Neural crest cell (in vitro differentiated cells): Measurements from ENCODE around the gene GNG11. TPM values are rescaled to one million over a fixed set of nuclear protein-coding genes. Genes with fewer than 3 reads are reported as not detected.

ENCODE experiments used
- DNase-seq: peaks from one replicate; pipeline ENCODE4 v3.0.0; 2021; ENCODE audit warnings: low read depth, mixed read lengths, low spot score
- H3K27ac Mint-ChIP-seq: one replicate; pipeline ENCODE4 v1.8.0; 2021; ENCODE audit warnings: mild to moderate bottlenecking, mixed read lengths; ENCODE audit not compliant: unreplicated experiment
- H3K27me3 Mint-ChIP-seq: 2 replicates; pipeline ENCODE4 v1.8.0; 2021; ENCODE audit warnings: low read depth, mild to moderate bottlenecking, mixed read lengths
- H3K36me3 Mint-ChIP-seq: 2 replicates; pipeline ENCODE4 v1.8.0; 2021; ENCODE audit warnings: low read depth, mild to moderate bottlenecking, mixed read lengths
- H3K4me1 Mint-ChIP-seq: 2 replicates; pipeline ENCODE4 v1.8.0; 2021; ENCODE audit warnings: mixed read lengths
- H3K4me3 Mint-ChIP-seq: one replicate; pipeline ENCODE4 v1.8.0; 2021; ENCODE audit warnings: mild to moderate bottlenecking, mixed read lengths
- H3K9me3 Mint-ChIP-seq: 2 replicates; pipeline ENCODE4 v1.8.0; 2021; ENCODE audit warnings: mixed read lengths
- total RNA-seq: library from RNA; stranded (reverse); gene quantifications from 2 replicates; pipeline ENCODE4 v1.2.1, GENCODE V29; 2021
- TF ChIP-seq, protein P1 (sequence below): fragments of 200-600 bp; sonication (generic); conservative IDR thresholded peaks from 2 replicates; pipeline ENCODE4 v1.5.0; 2021; ENCODE audit warnings: antibody characterized with exemption, mild to moderate bottlenecking

GNG11 gene
- total RNA-seq, 1 donor from 2014 or later, result 8.9 TPM

DNA sequence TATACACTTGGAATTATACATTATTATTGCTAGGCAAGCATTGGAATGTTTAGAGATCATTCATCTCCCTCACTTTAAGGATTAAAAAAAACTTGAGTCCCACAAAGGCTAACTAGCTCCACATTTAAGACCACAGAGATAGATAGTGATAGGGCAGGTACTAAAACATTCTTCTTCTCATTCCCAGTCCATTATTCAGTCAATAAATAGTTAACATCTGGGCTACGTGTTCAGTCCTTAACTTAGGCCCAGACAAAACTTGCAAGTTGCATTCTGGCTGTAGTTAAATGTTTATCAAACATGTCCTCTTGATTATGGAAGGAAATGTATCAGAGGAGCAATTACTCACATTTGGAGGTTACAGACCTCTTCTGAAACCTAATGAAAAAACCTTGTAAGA is 2.4 kb downstream of the GNG11 start:
- TF ChIP-seq, protein P1, sequence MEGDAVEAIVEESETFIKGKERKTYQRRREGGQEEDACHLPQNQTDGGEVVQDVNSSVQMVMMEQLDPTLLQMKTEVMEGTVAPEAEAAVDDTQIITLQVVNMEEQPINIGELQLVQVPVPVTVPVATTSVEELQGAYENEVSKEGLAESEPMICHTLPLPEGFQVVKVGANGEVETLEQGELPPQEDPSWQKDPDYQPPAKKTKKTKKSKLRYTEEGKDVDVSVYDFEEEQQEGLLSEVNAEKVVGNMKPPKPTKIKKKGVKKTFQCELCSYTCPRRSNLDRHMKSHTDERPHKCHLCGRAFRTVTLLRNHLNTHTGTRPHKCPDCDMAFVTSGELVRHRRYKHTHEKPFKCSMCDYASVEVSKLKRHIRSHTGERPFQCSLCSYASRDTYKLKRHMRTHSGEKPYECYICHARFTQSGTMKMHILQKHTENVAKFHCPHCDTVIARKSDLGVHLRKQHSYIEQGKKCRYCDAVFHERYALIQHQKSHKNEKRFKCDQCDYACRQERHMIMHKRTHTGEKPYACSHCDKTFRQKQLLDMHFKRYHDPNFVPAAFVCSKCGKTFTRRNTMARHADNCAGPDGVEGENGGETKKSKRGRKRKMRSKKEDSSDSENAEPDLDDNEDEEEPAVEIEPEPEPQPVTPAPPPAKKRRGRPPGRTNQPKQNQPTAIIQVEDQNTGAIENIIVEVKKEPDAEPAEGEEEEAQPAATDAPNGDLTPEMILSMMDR, result no peak
- DNase-seq, result no peak
- H3K36me3 Mint-ChIP-seq, result peaks cover 5% of the 10 kb centered on the region
- H3K4me3 Mint-ChIP-seq, result peak overlapping the region; percentile 93
- H3K9me3 Mint-ChIP-seq, result no peaks in the 10 kb centered on the region
- H3K4me1 Mint-ChIP-seq, result peaks cover 32% of the 10 kb centered on the region
- H3K27me3 Mint-ChIP-seq, result no peaks in the 10 kb centered on the region
- H3K27ac Mint-ChIP-seq, result no peak overlapping the region

DNA sequence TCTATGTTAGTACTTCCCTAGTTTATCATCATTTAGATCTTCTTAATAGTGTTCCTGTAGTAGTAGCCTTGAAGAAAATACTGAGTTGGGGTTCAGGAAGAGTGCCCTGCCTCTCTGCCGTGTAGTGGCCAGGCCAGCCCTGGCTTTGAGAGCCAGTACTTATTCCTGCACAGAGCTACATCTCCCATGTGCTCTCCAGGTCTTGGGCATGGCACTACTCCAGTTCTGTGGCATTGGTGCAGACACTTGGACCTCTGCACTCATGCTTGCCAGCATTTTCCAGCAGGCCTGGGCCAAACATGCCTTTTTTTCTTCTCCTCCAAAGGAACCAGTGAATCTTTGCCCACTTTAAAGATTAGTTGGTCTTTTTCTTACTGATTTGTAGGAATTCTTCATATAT is 5.3 kb downstream of the GNG11 start:
- Mint-ChIP-seq H3K4me1 (peaks cover 17% of the 10 kb centered on the region), H3K9me3 (no peaks in the 10 kb centered on the region), H3K4me3 (no peak overlapping the region), H3K27ac (no peak overlapping the region), H3K27me3 (no peaks in the 10 kb centered on the region), H3K36me3 (peaks cover 5% of the 10 kb centered on the region)
- TF ChIP-seq, protein P1, result no peak
- DNase-seq, result no peak

DNA sequence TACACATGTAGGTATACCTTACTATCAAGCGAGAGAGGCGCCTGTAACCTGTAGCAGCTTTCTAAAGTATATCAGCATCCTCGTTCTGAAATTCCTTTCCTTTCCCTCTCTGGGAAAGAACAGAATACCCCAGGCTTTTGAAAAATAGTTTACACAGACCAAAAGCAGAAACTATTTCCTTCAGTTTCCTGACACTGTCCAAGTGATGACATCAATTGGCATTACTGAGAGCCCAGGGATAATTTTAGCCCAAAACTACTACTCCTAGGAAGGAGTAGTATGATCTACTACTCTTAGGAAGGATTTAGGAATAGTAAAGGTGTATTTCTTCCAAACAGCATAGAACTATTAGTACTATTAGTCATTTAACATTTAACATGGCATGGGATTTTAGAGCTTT is 6.0 kb downstream of the GNG11 start:
- Mint-ChIP-seq H3K36me3 (peaks cover 5% of the 10 kb centered on the region), H3K4me1 (peaks cover 17% of the 10 kb centered on the region), H3K27me3 (no peaks in the 10 kb centered on the region), H3K9me3 (no peaks in the 10 kb centered on the region), H3K4me3 (no peak overlapping the region), H3K27ac (no peak overlapping the region)
- no peak for DNase-seq
- TF ChIP-seq, protein P1, result no peak

DNA sequence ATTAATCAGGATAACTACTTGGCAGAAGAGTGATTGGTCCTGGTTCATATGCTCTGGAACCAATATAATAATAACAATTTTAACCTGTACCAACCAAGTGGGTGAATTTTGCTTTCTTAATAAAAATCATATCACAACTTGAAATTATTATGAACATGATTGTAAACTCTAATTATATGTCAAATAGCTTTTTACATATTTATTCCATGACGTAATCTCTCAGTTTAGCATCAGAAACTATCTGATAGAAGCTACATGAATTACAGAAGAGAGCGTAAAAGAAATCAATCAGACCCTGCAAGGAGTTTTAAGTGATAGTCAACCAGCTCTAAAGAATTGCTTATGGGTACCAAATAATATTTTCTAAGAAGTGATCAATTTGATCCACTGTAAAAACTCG is 10.1 kb downstream of the GNG11 start:
- Mint-ChIP-seq H3K36me3 (peaks cover 5% of the 10 kb centered on the region), H3K27ac (no peak overlapping the region), H3K4me1 (no peaks in the 10 kb centered on the region)

DNA sequence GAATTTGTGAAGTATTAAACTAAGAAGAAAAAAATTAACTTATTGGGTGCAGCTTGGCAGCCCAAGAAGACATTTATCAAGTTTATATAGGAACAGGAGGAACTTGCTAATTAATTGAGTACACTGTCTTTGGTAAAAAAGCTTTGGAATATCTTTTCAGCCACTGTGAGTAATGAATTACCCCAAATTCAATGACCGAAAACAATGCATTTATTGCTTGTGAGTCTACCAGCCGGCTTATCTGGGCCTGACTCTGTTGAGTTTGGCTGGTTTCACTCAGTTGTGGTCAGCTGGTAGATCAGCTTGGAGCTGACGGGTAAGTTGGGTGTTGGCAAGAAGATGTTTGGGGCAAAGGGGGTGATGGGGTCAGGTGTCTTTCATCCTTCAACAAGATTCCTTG is 11.6 kb downstream of the GNG11 start:
- no peaks in the 10 kb centered on the region for H3K27me3 Mint-ChIP-seq
- TF ChIP-seq, protein P1, result no peak
- H3K27ac Mint-ChIP-seq, result no peak overlapping the region
- no peaks in the 10 kb centered on the region for H3K4me1 Mint-ChIP-seq
- H3K9me3 Mint-ChIP-seq, result peaks cover 4% of the 10 kb centered on the region
- no peak overlapping the region for H3K4me3 Mint-ChIP-seq
- no peak for DNase-seq
- no peaks in the 10 kb centered on the region for H3K36me3 Mint-ChIP-seq

More for the DNA sequence above, 10.1 kb downstream of the GNG11 start:
- Mint-ChIP-seq H3K27me3 (no peaks in the 10 kb centered on the region), H3K9me3 (no peaks in the 10 kb centered on the region), H3K4me3 (no peak overlapping the region)
- no peak for DNase-seq
- TF ChIP-seq, protein P1, result no peak

DNA sequence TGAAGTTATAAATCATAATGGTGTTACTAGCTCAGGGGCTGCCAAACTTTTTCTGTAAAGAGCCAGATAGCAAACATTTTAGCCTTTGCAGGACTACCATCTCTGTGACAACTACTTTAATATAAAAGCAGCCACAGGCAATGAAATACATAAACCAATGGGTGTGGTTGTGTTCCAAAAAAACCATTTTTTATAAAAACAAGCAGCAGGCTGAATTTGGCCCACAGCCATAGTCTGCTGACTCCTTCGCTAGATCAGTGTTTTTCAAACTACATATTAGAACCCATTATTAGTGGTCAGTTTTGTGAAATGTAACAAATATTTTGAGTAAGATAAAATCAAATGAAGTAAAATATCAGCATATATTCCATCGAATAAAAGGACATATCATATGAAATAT is 13.6 kb downstream of the GNG11 start:
- Mint-ChIP-seq H3K27me3 (no peaks in the 10 kb centered on the region), H3K9me3 (peaks cover 4% of the 10 kb centered on the region), H3K36me3 (no peaks in the 10 kb centered on the region), H3K4me3 (no peak overlapping the region), H3K4me1 (no peaks in the 10 kb centered on the region), H3K27ac (no peak overlapping the region)
- no peak for DNase-seq
- TF ChIP-seq, protein P1, result no peak
